ENCODE measurements around the gene PRKCA. TPM values are rescaled to one million over a fixed set of nuclear protein-coding genes. Genes with fewer than 3 reads are reported as not detected.

PRKCA gene
- total and polyA plus RNA-seq, 9 of the 15 experiments (the other 6 are each of a cell fraction or from before 2014, with no cell fraction given), result 3.2 to 33.0 (median 17.8) TPM

DNA sequence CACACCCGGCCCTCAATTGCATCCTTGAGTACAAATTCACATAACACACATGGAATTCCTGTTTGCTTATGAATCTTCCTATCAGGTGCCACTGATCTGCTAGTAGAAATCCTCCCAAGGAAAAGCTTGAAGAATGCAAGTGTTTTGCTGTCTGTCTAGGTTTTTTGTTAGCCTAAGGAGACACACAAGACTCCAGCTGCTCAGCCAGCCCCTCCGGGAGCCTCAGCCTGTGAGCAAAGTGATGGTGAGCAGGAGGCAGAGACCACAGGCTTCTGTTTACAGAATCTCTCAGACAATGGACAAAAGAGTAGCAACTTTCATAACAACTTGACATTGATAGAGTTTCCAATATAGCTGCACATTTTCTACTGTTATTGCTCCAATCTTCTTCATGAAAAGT lies 18.4 kb upstream of the PRKCA start (continued):
- no peak for TF ChIP-seq HMGN3 (IDR thresholded peaks at IDR 0.05; ENCODE audit: borderline replicate concordance, extremely low read depth, insufficient read length, low read depth, low read length)

GRCh38 chr17:66285149-66285548 lies 17.3 kb upstream of the PRKCA start:
- in situ Hi-C loops (cut with MboI) (loop anchor here (10.0 kb wide), 1 partner anchor 280 kb away; no protein-coding TSS in a partner anchor), intact Hi-C loops (cut with micrococcal nuclease) (no loop called here)
- no peak overlapping the region for H2AFZ ChIP-seq (ENCODE audit: low read depth, low read length)
- peaks cover 4 to 6% of the 10 kb centered on the region in 2 experiments; a peak in 2 of 5 replicates for H3K27me3 ChIP-seq (ENCODE audit: control insufficient read depth in 2 of 2, insufficient read depth in 2 of 2, low read length in 2 of 2)
- H3K4me2 ChIP-seq (ENCODE audit: insufficient read depth, low read length), result no peak overlapping the region
- peaks cover 0 to 6% of the 10 kb centered on the region in 2 experiments; a peak in 3 of 5 replicates for H3K4me1 ChIP-seq (replicated peaks in 1 of 2; ENCODE audit: control insufficient read depth in 2 of 2, insufficient read depth in 2 of 2, low read length in 2 of 2)
- no peaks in the 10 kb centered on the region for H3K36me3 ChIP-seq (ENCODE audit: control insufficient read depth, insufficient read depth, low read length)
- WGBS (ENCODE audit: insufficient coverage, low coverage, missing lambda C conversion rate), result 49% methylated on average over 2 of the region's 2 CpGs
- DNase-seq (ENCODE audit: extremely low read depth in 1 of 4, low spot score in 3 of 4), result no peak
- POLR2A ChIA-PET, result no interaction called here
- no peak overlapping the region for H3K9ac ChIP-seq (ENCODE audit: insufficient read depth in 1 of 2, low read depth in 2 of 2, low read length in 2 of 2)
- no peaks in the 10 kb centered on the region for H3K9me1 ChIP-seq (ENCODE audit: control insufficient read depth, insufficient read depth, low read length)
- H3K79me2 ChIP-seq (ENCODE audit: control insufficient read depth, insufficient read depth, low read length), result no peaks in the 10 kb centered on the region
- no peaks in the 10 kb centered on the region for H3K9me3 ChIP-seq (replicated peaks; ENCODE audit: control insufficient read depth, insufficient read depth, low read depth, low read length)
- H4K20me1 ChIP-seq (replicated peaks; ENCODE audit: control insufficient read depth, insufficient read depth, low read length), result no peaks in the 10 kb centered on the region
- H3K4me3 ChIP-seq, result no peak overlapping the region
- no peak for ATAC-seq
- no peak overlapping the region for H3K27ac ChIP-seq (ENCODE audit: extremely low read depth, low read depth, low read length)
- CTCF ChIA-PET (ENCODE audit: low intra/inter-chr PET ratio), result no interaction called here
- BruUV-seq (replicated peaks), result no TSS peak
- no peak for FAIRE-seq
- no peak for TF ChIP-seq ZNF780A (CRISPR knock-in tag; IDR thresholded peaks at IDR 0.05)
- TF ChIP-seq, protein P1, sequence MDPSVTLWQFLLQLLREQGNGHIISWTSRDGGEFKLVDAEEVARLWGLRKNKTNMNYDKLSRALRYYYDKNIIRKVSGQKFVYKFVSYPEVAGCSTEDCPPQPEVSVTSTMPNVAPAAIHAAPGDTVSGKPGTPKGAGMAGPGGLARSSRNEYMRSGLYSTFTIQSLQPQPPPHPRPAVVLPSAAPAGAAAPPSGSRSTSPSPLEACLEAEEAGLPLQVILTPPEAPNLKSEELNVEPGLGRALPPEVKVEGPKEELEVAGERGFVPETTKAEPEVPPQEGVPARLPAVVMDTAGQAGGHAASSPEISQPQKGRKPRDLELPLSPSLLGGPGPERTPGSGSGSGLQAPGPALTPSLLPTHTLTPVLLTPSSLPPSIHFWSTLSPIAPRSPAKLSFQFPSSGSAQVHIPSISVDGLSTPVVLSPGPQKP (CRISPR knock-in tag; IDR thresholded peaks at IDR 0.05), result no peak
- TF ChIP-seq, protein P2, sequence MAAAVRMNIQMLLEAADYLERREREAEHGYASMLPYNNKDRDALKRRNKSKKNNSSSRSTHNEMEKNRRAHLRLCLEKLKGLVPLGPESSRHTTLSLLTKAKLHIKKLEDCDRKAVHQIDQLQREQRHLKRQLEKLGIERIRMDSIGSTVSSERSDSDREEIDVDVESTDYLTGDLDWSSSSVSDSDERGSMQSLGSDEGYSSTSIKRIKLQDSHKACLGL (CRISPR knock-in tag; IDR thresholded peaks at IDR 0.05; ENCODE audit: borderline replicate concordance, poor library complexity, severe bottlenecking), result no peak
- TF ChIP-seq PREB (CRISPR knock-in tag; IDR thresholded peaks at IDR 0.05), result no peak
- TF ChIP-seq CCAR2 (IDR thresholded peaks at IDR 0.05; ENCODE audit: low read depth, low read length), result no peak
- TF ChIP-seq HSF4 (CRISPR knock-in tag; IDR thresholded peaks at IDR 0.05; ENCODE audit: borderline replicate concordance), result no peak
- TF ChIP-seq BCOR (IDR thresholded peaks at IDR 0.05), result no peak
- no peak for TF ChIP-seq IRF2 (CRISPR knock-in tag; IDR thresholded peaks at IDR 0.05)
- no peak for TF ChIP-seq SIX5 (IDR thresholded peaks at IDR 0.05; ENCODE audit: borderline replicate concordance in 1 of 2, insufficient read depth in 1 of 2, low read depth in 1 of 2, low read length in 2 of 2)
- TF ChIP-seq PHB2 (IDR thresholded peaks at IDR 0.05; ENCODE audit: low read depth), result no peak
- no peak for TF ChIP-seq ZNF436 (CRISPR knock-in tag; IDR thresholded peaks at IDR 0.05)

Measured in K562 (cell line).